ENCODE results near the gene CD300LG.
"Not testable (repeated sequence)": the region's sequence is repeated elsewhere in the genome, so short reads cannot be mapped to it uniquely, and the experiment has no call there.

Gene CD300LG

GRCh38 chr17:43880420-43880991, 33.5 kb downstream of the CD300LG start:
- peak in 2 of 4 experiments; percentile 3 to 10 for DNase-seq

GRCh38 chr17:43881181-43881580, 34.2 kb downstream of the CD300LG start:
- no peak for DNase-seq

GRCh38 chr17:43881758-43882505, 35.0 kb downstream of the CD300LG start:
- DNase-seq = no peak

DNA sequence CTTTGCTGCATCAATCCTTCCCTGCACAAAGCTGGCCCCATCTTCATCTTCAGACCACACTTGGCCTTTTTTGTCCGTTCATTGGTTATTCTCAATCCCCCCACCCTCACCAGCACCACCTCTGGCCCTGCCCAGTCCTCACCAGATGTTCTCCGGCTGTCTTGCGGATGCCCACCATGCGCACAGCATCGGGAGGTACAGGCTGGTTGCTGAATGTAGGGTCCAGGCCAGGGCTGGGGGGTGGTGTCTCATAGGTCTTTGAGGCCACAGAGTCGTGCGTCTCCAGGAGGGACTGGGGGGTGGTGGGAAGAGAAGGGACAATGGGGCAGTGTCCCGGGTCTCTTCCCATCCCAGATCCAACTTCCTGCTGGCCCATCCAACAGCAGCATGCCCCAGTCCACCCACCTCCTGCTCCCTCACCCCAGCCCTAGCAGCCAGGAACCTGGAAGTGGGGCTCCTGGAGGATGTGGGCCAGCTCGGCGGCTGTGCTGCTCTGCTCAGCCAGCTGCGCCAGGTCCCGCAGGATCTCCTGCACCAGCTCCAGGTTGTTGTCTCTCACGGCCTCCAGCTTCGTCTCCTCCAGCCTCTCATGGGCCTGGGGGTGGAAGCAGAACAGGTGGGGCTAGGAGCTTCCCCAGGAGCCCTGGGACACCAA, 35.9 kb downstream of the CD300LG start:
- no peak for DNase-seq

GRCh38 chr17:43888548-43888947, 41.6 kb downstream of the CD300LG start:
- no peak for DNase-seq

- no peak for DNase-seq
Observed at GRCh38 chr17:43890240-43890639, 43.3 kb downstream of the CD300LG start.

GRCh38 chr17:43891851-43892646, 45.1 kb downstream of the CD300LG start:
- DNase-seq = no peak

GRCh38 chr17:43892647-43892952, 45.6 kb downstream of the CD300LG start:
- no peak for DNase-seq

DNA sequence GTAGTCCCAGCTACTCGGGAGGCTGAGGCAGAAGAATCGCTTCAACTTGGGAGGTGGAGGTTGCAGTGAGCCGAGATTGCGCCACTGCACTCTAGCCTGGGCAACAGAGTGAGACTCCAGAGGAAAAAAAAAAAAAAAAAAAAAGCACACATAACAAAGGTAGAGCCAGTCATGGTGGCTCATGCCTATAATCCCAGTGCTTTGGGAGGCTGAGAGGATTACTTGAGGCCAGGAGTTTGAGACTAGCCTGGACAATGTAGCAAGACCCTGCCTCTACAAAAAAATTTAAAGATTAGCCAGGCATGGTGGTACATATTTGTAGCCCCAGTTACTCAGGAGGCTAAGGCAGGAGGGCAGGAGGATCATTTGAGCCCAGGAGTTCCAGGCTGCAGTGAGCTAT, 47.5 kb downstream of the CD300LG start:
- DNase-seq = not testable (repeated sequence)

- no peak for DNase-seq
Observed at GRCh38 chr17:43897831-43898230, 50.9 kb downstream of the CD300LG start.

GRCh38 chr17:43898446-43898845, 51.5 kb downstream of the CD300LG start:
- DNase-seq = no peak

DNA sequence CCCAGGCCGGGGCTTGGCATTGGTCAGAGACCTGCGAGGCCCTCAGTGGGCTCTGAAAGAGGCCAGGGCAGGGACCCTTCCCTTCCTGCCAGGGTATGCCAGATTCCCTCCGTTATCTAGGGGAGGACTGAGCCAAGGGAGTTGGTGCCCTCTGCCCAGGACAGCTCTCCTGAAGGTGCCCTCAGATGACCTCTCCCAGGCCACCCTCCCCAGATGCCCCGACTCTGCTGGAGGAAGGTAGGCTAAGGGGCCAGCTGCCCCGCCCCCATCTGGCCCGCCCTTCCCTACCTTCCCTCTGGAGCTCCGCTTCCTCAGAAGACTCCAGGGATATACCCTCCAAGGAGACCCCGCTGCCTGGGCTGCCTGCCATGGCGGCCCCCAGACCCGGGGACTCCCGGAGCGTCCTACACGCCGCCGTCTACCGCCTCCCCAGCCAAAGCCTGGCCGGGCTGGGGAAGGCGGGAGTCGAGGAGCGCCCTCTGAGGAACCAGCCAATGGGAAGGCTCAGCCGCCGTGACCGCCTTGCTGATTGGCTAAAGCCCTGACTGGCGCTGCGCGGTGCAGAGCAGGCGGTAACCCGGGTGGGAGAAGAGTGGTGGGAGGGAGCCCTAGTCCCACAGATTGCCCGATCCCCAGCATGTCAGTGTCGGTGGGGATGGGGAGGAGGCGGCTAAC, 53.3 kb downstream of the CD300LG start:
- DNase-seq = peak; percentile 44 to 74 (median 62)

GRCh38 chr17:43900858-43901754, 54.1 kb downstream of the CD300LG start:
- no peak for DNase-seq

GRCh38 chr17:43901861-43902589, 55.0 kb downstream of the CD300LG start:
- no peak for DNase-seq

DNA sequence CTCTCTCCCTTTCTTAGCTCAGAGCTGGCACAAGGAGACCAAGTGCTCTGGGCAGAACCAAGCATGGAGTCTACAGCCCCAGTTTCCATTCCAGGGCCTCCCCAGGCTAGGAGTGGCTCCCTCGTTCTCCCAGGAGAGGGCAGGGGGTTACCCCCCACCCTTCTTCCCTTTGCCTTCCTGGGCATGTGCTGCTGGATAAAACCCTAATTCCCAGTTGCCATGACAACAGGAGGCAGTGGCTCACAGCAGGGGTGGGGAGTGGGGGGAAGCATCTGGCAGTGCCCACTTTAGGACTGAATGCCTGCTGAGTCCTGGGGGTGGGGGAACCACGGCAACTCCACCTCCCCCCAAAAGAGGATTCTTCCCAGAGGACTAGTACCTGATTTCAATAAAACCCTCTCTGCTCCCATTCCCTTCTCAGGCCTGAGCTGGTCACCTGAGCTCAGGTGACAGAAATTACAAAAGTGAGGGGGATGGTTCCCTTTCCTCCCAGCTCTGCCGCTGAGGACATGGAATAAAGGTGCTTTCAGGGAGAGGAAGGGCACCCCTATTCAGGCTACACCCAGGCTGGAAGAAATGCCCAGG, 58.5 kb downstream of the CD300LG start:
- DNase-seq = no peak

DNA sequence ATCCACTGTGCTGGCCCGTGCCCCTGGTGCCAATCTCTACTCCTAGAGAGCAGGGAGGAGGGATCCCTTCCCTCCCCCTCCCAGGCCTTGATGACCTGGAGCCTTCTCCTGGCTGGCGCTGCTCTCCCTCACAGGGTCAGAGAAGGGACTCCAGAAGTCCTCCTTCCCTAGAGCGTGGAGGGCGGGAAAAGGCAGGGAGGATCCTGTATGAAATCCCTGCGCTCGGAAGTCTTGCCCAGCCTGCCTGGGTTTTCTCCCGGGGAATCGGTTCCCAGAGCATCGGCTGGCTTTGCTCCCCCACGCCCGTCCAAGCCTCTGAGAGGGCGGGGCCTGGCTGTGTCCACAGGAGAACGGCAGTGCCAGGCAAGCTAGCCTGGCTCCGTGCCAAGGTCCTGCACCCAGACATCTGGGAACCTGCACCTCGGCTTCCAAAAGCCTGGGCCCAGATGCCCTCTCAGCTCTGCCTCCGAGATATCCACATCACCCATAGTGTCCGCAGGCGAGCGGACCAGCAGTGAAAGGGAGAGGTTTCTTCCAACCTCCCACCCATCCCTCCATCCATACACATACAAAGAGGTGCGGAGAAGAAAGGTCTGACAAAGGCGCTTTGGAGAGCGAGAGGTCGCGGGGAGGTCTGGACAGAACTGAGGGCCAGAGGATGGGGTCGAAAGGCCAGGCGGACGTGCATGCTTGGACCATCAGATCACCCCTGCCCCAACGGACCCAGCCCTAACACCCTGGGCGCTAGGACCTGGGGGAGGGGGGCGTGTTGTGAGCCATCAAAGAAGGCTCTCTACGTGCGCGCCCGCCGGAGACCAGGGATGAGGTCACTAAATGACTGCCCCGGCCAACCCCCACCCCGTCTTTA, 59.2 kb downstream of the CD300LG start:
- peak in 1 of 4 experiments; percentile 28 for DNase-seq

DNA sequence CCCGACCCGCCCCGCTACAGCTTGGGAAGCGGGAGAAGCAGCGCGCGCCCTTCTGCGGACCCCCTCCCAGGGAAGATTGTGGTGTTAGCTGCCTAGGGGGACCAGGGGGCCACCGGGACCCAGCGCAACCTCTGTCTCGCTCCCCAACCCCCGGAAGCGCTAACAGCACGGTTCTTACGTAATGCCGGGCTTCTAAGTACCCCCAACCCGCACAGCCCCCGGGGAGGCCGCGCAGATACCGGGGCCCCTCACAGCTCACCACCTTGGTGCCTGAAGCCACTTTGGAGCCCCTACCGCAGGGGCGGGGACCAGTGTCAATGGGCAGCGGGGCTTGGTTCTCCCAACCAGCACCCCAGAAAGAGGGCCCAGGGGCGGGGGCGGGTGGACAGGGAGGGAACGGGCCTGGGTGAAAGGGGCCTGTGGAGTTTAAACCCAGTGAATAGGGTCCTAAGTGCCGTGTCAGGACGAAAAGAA, 60.0 kb downstream of the CD300LG start:
- DNase-seq = peak in 1 of 4 experiments; percentile 30

- DNase-seq = peak in 3 of 4 experiments; percentile 15 to 59 (median 31)
Observed at GRCh38 chr17:43907425-43907981, 60.5 kb downstream of the CD300LG start, which contains the start of gene MPP2. MPP2 (minus strand) TSS chr17:43907536; CDS start chr17:43904460, 3,076 bp downstream.
